CD4-positive, CD25-positive, alpha-beta regulatory T cell (primary cell): ENCODE results near the gene REV3L. TPM values are rescaled to one million over a fixed set of nuclear protein-coding genes. Genes with fewer than 3 reads are reported as not detected.

Experiments used
- ATAC-seq, 2 donors: fragments of 150-1000 bp; cut with Tn5 transposase; one replicate each; pipeline ENCODE4 v1.10.0; 2021; ENCODE audit warnings: low read depth in 2 of 2, moderate number of reproducible peaks in 2 of 2, moderate library complexity in 1 of 2
- DNase-seq, 3 donors: peaks; one replicate each; pipeline versions ENCODE4 v3.0.0 to v3.0.0-alpha.2; 2012 to 2022; ENCODE audit warnings: mixed read lengths in 1 of 3
- H3K27ac ChIP-seq: one replicate; pipeline ENCODE4 v1.7.0; 2013; ENCODE audit warnings: mild to moderate bottlenecking, low read length; ENCODE audit not compliant: insufficient read depth, poor library complexity, severe bottlenecking
- H3K27me3 ChIP-seq: one replicate; pipeline ENCODE4 v1.7.0; 2013; ENCODE audit warnings: low read length; ENCODE audit not compliant: control insufficient read depth, insufficient read depth
- H3K36me3 ChIP-seq: one replicate; pipeline ENCODE4 v1.7.0; 2013; ENCODE audit warnings: mild to moderate bottlenecking, low read length, moderate library complexity; ENCODE audit not compliant: control insufficient read depth, insufficient read depth
- H3K4me1 ChIP-seq: 2 replicates; pipeline ENCODE4 v1.7.0; 2013; ENCODE audit warnings: mild to moderate bottlenecking, low read length; ENCODE audit not compliant: insufficient read depth, control insufficient read depth, poor library complexity, severe bottlenecking
- H3K4me3 ChIP-seq: one replicate; pipeline ENCODE4 v1.7.0; 2013; ENCODE audit warnings: low read depth, mild to moderate bottlenecking, low read length, moderate library complexity
- H3K9me3 ChIP-seq, 2 experiments: 1 replicate in 1 of 2; 2 replicates in 1 of 2; pipeline ENCODE4 v1.7.0; 2013; ENCODE audit warnings: low read length in 2 of 2, mild to moderate bottlenecking in 1 of 2, moderate library complexity in 1 of 2; ENCODE audit not compliant: control insufficient read depth in 2 of 2
- H3K27ac Mint-ChIP-seq, 3 donors: one replicate each; pipeline ENCODE4 v1.8.0; 2020 to 2022; ENCODE audit warnings: mild to moderate bottlenecking in 3 of 3, mixed read lengths in 3 of 3, moderate library complexity in 2 of 3
- H3K27me3 Mint-ChIP-seq: one replicate; pipeline ENCODE4 v1.8.0; 2022; ENCODE audit warnings: mild to moderate bottlenecking, mixed read lengths
- H3K36me3 Mint-ChIP-seq: one replicate; pipeline ENCODE4 v1.8.0; 2020; ENCODE audit warnings: mixed read lengths
- H3K4me1 Mint-ChIP-seq, 4 donors: one replicate each; pipeline ENCODE4 v1.8.0; 2020 to 2022; ENCODE audit warnings: mixed read lengths in 4 of 4, mild to moderate bottlenecking in 1 of 4
- H3K4me3 Mint-ChIP-seq, 4 donors: one replicate each; pipeline ENCODE4 v1.8.0; 2020 to 2022; ENCODE audit warnings: mild to moderate bottlenecking in 4 of 4, mixed read lengths in 4 of 4, moderate library complexity in 3 of 4
- H3K9me3 Mint-ChIP-seq, 7 donors: one replicate each; pipeline ENCODE4 v1.8.0; 2020 to 2022; ENCODE audit warnings: mixed read lengths in 7 of 7, mild to moderate bottlenecking in 3 of 7, moderate library complexity in 2 of 7
- polyA plus RNA-seq, 4 donors: library from polyadenylated mRNA; unstranded; fragments of 300-500 nt; fragmentation: Illumina TruSeq; gene quantifications; one replicate each; pipeline ENCODE4 v1.2.3, GENCODE V29; 2021
- total RNA-seq: library from RNA; stranded (reverse); gene quantifications from one replicate; pipeline ENCODE4 v1.2.3, GENCODE V29; 2022

Gene REV3L
- total and polyA plus RNA-seq, 5 donors from 2014 or later = 6.5 to 35.7 (median 9.4) TPM

GRCh38 chr6:111357705-111358104 is 125.3 kb downstream of the REV3L start:
- no peak for ATAC-seq
- Histone ChIP-seq H3K4me1 (no peaks in the 10 kb centered on the region), H3K27ac (no peak overlapping the region), H3K27me3 (no peaks in the 10 kb centered on the region), H3K4me3 (no peak overlapping the region), H3K36me3 (peaks cover 41% of the 10 kb centered on the region), H3K9me3 (no peaks in the 10 kb centered on the region)
- Mint-ChIP-seq H3K4me3 (no peak overlapping the region), H3K9me3 (no peaks in the 10 kb centered on the region), H3K36me3 (peaks cover 32% of the 10 kb centered on the region), H3K4me1 (peaks cover 0 to 4% (median 1%) of the 10 kb centered on the region in 4 donors), H3K27me3 (no peaks in the 10 kb centered on the region), H3K27ac (no peak overlapping the region)
- DNase-seq = no peak

- DNase-seq (no peak), ATAC-seq (no peak)
- no peaks in the 10 kb centered on the region for H3K27me3 ChIP-seq
- Mint-ChIP-seq H3K27ac (no peak overlapping the region), H3K4me3 (no peak overlapping the region), H3K36me3 (peaks cover 34% of the 10 kb centered on the region), H3K27me3 (no peaks in the 10 kb centered on the region), H3K9me3 (no peaks in the 10 kb centered on the region), H3K4me1 (peaks cover 0 to 3% (median 1%) of the 10 kb centered on the region in 4 donors)
- H3K4me3 ChIP-seq = no peak overlapping the region
- H3K9me3 ChIP-seq = no peaks in the 10 kb centered on the region
- no peaks in the 10 kb centered on the region for H3K4me1 ChIP-seq
- H3K36me3 ChIP-seq = peaks cover 52% of the 10 kb centered on the region
- H3K27ac ChIP-seq = no peak overlapping the region
Observed at GRCh38 chr6:111356551-111356950, 126.5 kb downstream of the REV3L start.

- no peak for DNase-seq
- no peak overlapping the region for H3K4me3 ChIP-seq
- no peaks in the 10 kb centered on the region for H3K27me3 ChIP-seq
- Mint-ChIP-seq H3K9me3 (no peaks in the 10 kb centered on the region), H3K27ac (peak overlapping the region in 1 of 3 donors; percentile 57), H3K36me3 (peaks cover 39% of the 10 kb centered on the region), H3K4me3 (no peak overlapping the region), H3K4me1 (peaks cover 0 to 2% (median 0%) of the 10 kb centered on the region in 4 donors), H3K27me3 (no peaks in the 10 kb centered on the region)
- peaks cover 67% of the 10 kb centered on the region for H3K36me3 ChIP-seq
- no peaks in the 10 kb centered on the region for H3K9me3 ChIP-seq
- ATAC-seq = no peak
- no peaks in the 10 kb centered on the region for H3K4me1 ChIP-seq
- no peak overlapping the region for H3K27ac ChIP-seq
Observed at GRCh38 chr6:111354758-111355555, 128.1 kb downstream of the REV3L start.

- no peak overlapping the region for H3K27ac ChIP-seq
- H3K9me3 ChIP-seq = no peaks in the 10 kb centered on the region
- Mint-ChIP-seq H3K27ac (no peak overlapping the region), H3K27me3 (no peaks in the 10 kb centered on the region), H3K4me3 (no peak overlapping the region), H3K36me3 (peaks cover 36% of the 10 kb centered on the region), H3K4me1 (peaks cover 0 to 2% (median 0%) of the 10 kb centered on the region in 4 donors), H3K9me3 (no peaks in the 10 kb centered on the region)
- DNase-seq = no peak
- no peaks in the 10 kb centered on the region for H3K4me1 ChIP-seq
- peaks cover 74% of the 10 kb centered on the region for H3K36me3 ChIP-seq
- no peak overlapping the region for H3K4me3 ChIP-seq
- no peaks in the 10 kb centered on the region for H3K27me3 ChIP-seq
- no peak for ATAC-seq
Observed at GRCh38 chr6:111353912-111354462, 129.0 kb downstream of the REV3L start.

- DNase-seq (no peak), ATAC-seq (no peak)
- Histone ChIP-seq H3K36me3 (peaks cover 66% of the 10 kb centered on the region), H3K4me3 (no peak overlapping the region), H3K4me1 (no peaks in the 10 kb centered on the region), H3K27ac (no peak overlapping the region), H3K9me3 (no peaks in the 10 kb centered on the region), H3K27me3 (no peaks in the 10 kb centered on the region)
- Mint-ChIP-seq H3K36me3 (peaks cover 28% of the 10 kb centered on the region), H3K4me3 (no peak overlapping the region), H3K9me3 (no peaks in the 10 kb centered on the region), H3K27ac (no peak overlapping the region), H3K4me1 (peaks cover 0 to 6% (median 1%) of the 10 kb centered on the region in 4 donors), H3K27me3 (no peaks in the 10 kb centered on the region)
Observed at GRCh38 chr6:111347589-111347988, 135.4 kb downstream of the REV3L start.

GRCh38 chr6:111342913-111343312 is 140.1 kb downstream of the REV3L start:
- Mint-ChIP-seq H3K27me3 (no peaks in the 10 kb centered on the region), H3K27ac (peak overlapping the region in 1 of 3 donors; percentile 46), H3K36me3 (peaks cover 30% of the 10 kb centered on the region), H3K9me3 (no peaks in the 10 kb centered on the region), H3K4me3 (no peak overlapping the region), H3K4me1 (peaks cover 4 to 10% (median 9%) of the 10 kb centered on the region in 4 donors)
- no peak for ATAC-seq
- DNase-seq = no peak
- H3K9me3 ChIP-seq = no peaks in the 10 kb centered on the region
- H3K27me3 ChIP-seq = no peaks in the 10 kb centered on the region
- peaks cover 29% of the 10 kb centered on the region for H3K36me3 ChIP-seq
- no peak overlapping the region for H3K4me3 ChIP-seq
- no peaks in the 10 kb centered on the region for H3K4me1 ChIP-seq
- no peak overlapping the region for H3K27ac ChIP-seq

- Mint-ChIP-seq H3K4me3 (no peak overlapping the region), H3K27me3 (no peaks in the 10 kb centered on the region), H3K36me3 (peaks cover 19% of the 10 kb centered on the region), H3K27ac (no peak overlapping the region), H3K9me3 (no peaks in the 10 kb centered on the region), H3K4me1 (peaks cover 4 to 10% (median 6%) of the 10 kb centered on the region in 4 donors)
- H3K36me3 ChIP-seq = peaks cover 10% of the 10 kb centered on the region
- no peak overlapping the region for H3K4me3 ChIP-seq
- H3K4me1 ChIP-seq = no peaks in the 10 kb centered on the region
- H3K27me3 ChIP-seq = no peaks in the 10 kb centered on the region
- H3K27ac ChIP-seq = no peak overlapping the region
- no peak for ATAC-seq
- DNase-seq = peak in 1 of 3 donors; percentile 16
- no peaks in the 10 kb centered on the region for H3K9me3 ChIP-seq
Observed at GRCh38 chr6:111339294-111339693, 143.7 kb downstream of the REV3L start.
